GM12878 (cell line): ENCODE results near the gene MRPS27. TPM values are rescaled to one million over a fixed set of nuclear protein-coding genes. Genes with fewer than 3 reads are reported as not detected.

ENCODE experiments used
- ATAC-seq: fragments of 200-7000 bp; cut with Tn5 transposase; 3 replicates; pipeline ENCODE4 v1.9.1; 2020; ENCODE audit warnings: mild to moderate bottlenecking, moderate library complexity
- BruUV-seq: library from RNA; stranded (reverse); fragments of 400-500 nt; replicated peaks from 2 replicates; lab custom pipeline; 2021; lab: Mats Ljungman, UMichigan
- CTCF ChIA-PET: fragments of 300-600 bp; sonication (Branson Sonifier 250); formaldehyde crosslinking; extraction: SDS; loops from one replicate; lab custom pipeline; 2021; ENCODE audit warnings: inconsistent platforms; lab: Yijun Ruan, JAX
- POLR2A ChIA-PET: fragments of 350-600 bp; formaldehyde crosslinking; extraction: SDS; loops from one replicate; lab custom pipeline; 2021; ENCODE audit warnings: inconsistent platforms; lab: Charles Lee
- RAD21 ChIA-PET: fragments of 300-600 bp; sonication (Branson Sonifier 250); formaldehyde crosslinking; loops from one replicate; lab custom pipeline; 2023; ENCODE audit warnings: antibody characterized with exemption; ENCODE audit not compliant: unreplicated experiment; lab: Charles Lee
- SMC1A ChIA-PET: fragments of 300-600 bp; sonication (Branson Sonifier 250); formaldehyde crosslinking; loops from one replicate; lab custom pipeline; 2023; ENCODE audit not compliant: unreplicated experiment, uncharacterized antibody; lab: Charles Lee
- DNase-seq: peaks from one replicate; pipeline ENCODE4 v3.0.0-alpha.2; 2011; ENCODE audit warnings: low read depth, low spot score
- FAIRE-seq: peaks from 3 replicates; lab custom pipeline; 2011; peaks lifted over from hg19 to GRCh38; lab: Jason Lieb, UNC
- H2AFZ ChIP-seq: 2 replicates; pipeline ENCODE4 v1.6.0; 2011; ENCODE audit warnings: low read depth, low read length, control low read depth; ENCODE audit not compliant: control insufficient read depth
- H3K27ac ChIP-seq: 2 replicates; pipeline ENCODE4 v1.5.1; 2011; ENCODE audit warnings: control low read depth; ENCODE audit not compliant: control insufficient read depth, insufficient read depth
- H3K27me3 ChIP-seq, 2 experiments: replicated peaks in 1 of 2; 2 replicates each; pipeline versions ENCODE4 v1.6.0 to v1.6.1; 2011; ENCODE audit warnings: low read length in 1 of 2; ENCODE audit not compliant: control insufficient read depth in 2 of 2, insufficient read depth in 2 of 2
- H3K36me3 ChIP-seq, 2 experiments: 2 replicates each; pipeline ENCODE4 v1.5.1; 2011; ENCODE audit warnings: low read length in 1 of 2; ENCODE audit not compliant: control insufficient read depth in 2 of 2, insufficient read depth in 2 of 2
- H3K4me1 ChIP-seq: 2 replicates; pipeline ENCODE4 v1.6.1; 2011; ENCODE audit warnings: mild to moderate bottlenecking, low read length, moderate library complexity, mixed read lengths; ENCODE audit not compliant: control insufficient read depth, insufficient read depth
- H3K4me2 ChIP-seq: 2 replicates; pipeline ENCODE4 v1.6.0; 2011; ENCODE audit warnings: control low read depth; ENCODE audit not compliant: control insufficient read depth, insufficient read depth
- H3K4me3 ChIP-seq: fragments of 200-600 bp; sonication (generic); 2 replicates; pipeline ENCODE4 v1.5.1; 2016
- H3K79me2 ChIP-seq: 2 replicates; pipeline ENCODE4 v1.6.0; 2011; ENCODE audit warnings: low read length; ENCODE audit not compliant: control insufficient read depth, insufficient read depth
- H3K9ac ChIP-seq: 2 replicates; pipeline ENCODE4 v1.8.0; 2011; ENCODE audit warnings: low read length, control low read depth, mixed read lengths; ENCODE audit not compliant: control insufficient read depth, insufficient read depth
- H3K9me3 ChIP-seq: replicated peaks from 3 replicates; pipeline ENCODE4 v1.5.1; 2011; ENCODE audit warnings: mild to moderate bottlenecking, low read length; ENCODE audit not compliant: control insufficient read depth, insufficient read depth
- H4K20me1 ChIP-seq: 2 replicates; pipeline ENCODE4 v1.6.0; 2011; ENCODE audit not compliant: control insufficient read depth, insufficient read depth
- BACH1 ChIP-seq: fragments of 450-650 bp; IDR thresholded peaks from 2 replicates; pipeline ENCODE4 v1.6.1; 2017; ENCODE audit warnings: mild to moderate bottlenecking, borderline replicate concordance
- CREB1 ChIP-seq: IDR thresholded peaks from 2 replicates; pipeline ENCODE4 v1.6.1; 2012; ENCODE audit warnings: low read depth, mild to moderate bottlenecking, inconsistent platforms
- EED ChIP-seq: sonication (generic); IDR thresholded peaks from 2 replicates; pipeline ENCODE4 v1.6.1; 2016; ENCODE audit warnings: antibody characterized with exemption, low read depth
- ELK1 ChIP-seq: IDR thresholded peaks from 2 replicates; pipeline ENCODE4 v1.6.1; 2012; ENCODE audit warnings: low read depth, low read length, improper control_type of control experiment
- ESRRA ChIP-seq: IDR thresholded peaks from 2 replicates; pipeline ENCODE4 v1.6.1; 2012; ENCODE audit warnings: mild to moderate bottlenecking, low read length, improper control_type of control experiment
- MEF2A ChIP-seq: IDR thresholded peaks from 2 replicates; pipeline ENCODE4 v1.6.1; 2011; ENCODE audit warnings: low read depth, mild to moderate bottlenecking, low read length, moderate library complexity; ENCODE audit not compliant: insufficient read depth
- NFYB ChIP-seq: IDR thresholded peaks from 2 replicates; pipeline ENCODE4 v1.6.1; 2011; ENCODE audit warnings: low read depth, mild to moderate bottlenecking, low read length, improper control_type of control experiment, moderate library complexity; ENCODE audit not compliant: insufficient read depth
- NRF1 ChIP-seq: conservative IDR thresholded peaks from 2 replicates; pipeline ENCODE4 v1.6.1; 2011; ENCODE audit warnings: mild to moderate bottlenecking, low read depth, low read length, improper control_type of control experiment
- POLR2AphosphoS5 ChIP-seq: IDR thresholded peaks from 2 replicates; pipeline ENCODE4 v1.6.1; 2011; ENCODE audit warnings: mild to moderate bottlenecking, low read length, inconsistent platforms
- PRDM15 ChIP-seq: fragments of 450-650 bp; formaldehyde crosslinking; IDR thresholded peaks from 2 replicates; pipeline ENCODE4 v1.4.0; 2020; ENCODE audit warnings: mild to moderate bottlenecking, moderate library complexity
- RAD51 ChIP-seq: fragments of 450-650 bp; IDR thresholded peaks from 2 replicates; pipeline ENCODE4 v1.6.1; 2016; ENCODE audit warnings: moderate library complexity, mild to moderate bottlenecking, inconsistent platforms
- RCOR1 ChIP-seq: conservative IDR thresholded peaks from 2 replicates; pipeline ENCODE4 v1.6.1; 2012; ENCODE audit warnings: low read depth, low read length, improper control_type of control experiment
- SIN3A ChIP-seq: IDR thresholded peaks from 2 replicates; pipeline ENCODE4 v1.6.1; 2012; ENCODE audit warnings: low read depth, low read length, improper control_type of control experiment
- TAF1 ChIP-seq: IDR thresholded peaks from 2 replicates; pipeline ENCODE4 v1.6.1; 2011; ENCODE audit warnings: mild to moderate bottlenecking, low read depth, low read length, borderline replicate concordance
- ZBTB33 ChIP-seq: fragments of 450-650 bp; IDR thresholded peaks from 2 replicates; pipeline ENCODE4 v1.6.1; 2017; ENCODE audit warnings: mild to moderate bottlenecking
- ZNF24 ChIP-seq: fragments of 450-650 bp; IDR thresholded peaks from 2 replicates; pipeline ENCODE4 v1.6.1; 2017; ENCODE audit warnings: antibody characterized with exemption, mild to moderate bottlenecking
- ZNF622 ChIP-seq: fragments of 450-650 bp; IDR thresholded peaks from 2 replicates; pipeline ENCODE4 v1.6.1; 2017; ENCODE audit warnings: mild to moderate bottlenecking, inconsistent platforms
- ZSCAN29 ChIP-seq: fragments of 450-650 bp; IDR thresholded peaks from 2 replicates; pipeline ENCODE4 v1.6.1; 2017; ENCODE audit warnings: mild to moderate bottlenecking, moderate library complexity
- WGBS: methylation state at CpG from one replicate; pipeline ENCODE4 v1.1.6; 2016; ENCODE audit warnings: low lambda C conversion rate; ENCODE audit not compliant: insufficient replicate concordance, insufficient coverage; ENCODE audit errors: missing lambda C conversion rate; 5-methylcytosine and 5-hydroxymethylcytosine counted together
- in situ Hi-C: fragments of 300-500 bp; cut with MboI; formaldehyde crosslinking; loops from 9 replicates; pipeline ENCODE4 v1.14.3; 2018; ENCODE audit warnings: mixed read lengths
- intact Hi-C: fragments of 100-400 bp; cut with micrococcal nuclease; formaldehyde crosslinking; loops from one replicate; pipeline ENCODE4 v1.14.2; 2022; ENCODE audit not compliant: unreplicated experiment
- polyA plus RNA-seq, 11 experiments: library from polyadenylated mRNA; depleted of rRNA in 4 of 11; unstranded in 6 of 11; stranded (reverse) in 5 of 11; fragments of >200 nt; fragmentation: Nextera tagmentation in 4 of 11; fragmentation: Illumina TruSeq in 1 of 11; extraction: Ambion mirVana in 4 of 11; extraction: Trizol in 1 of 11; gene quantifications; 1 replicate in 1 of 11; 2 replicates in 10 of 11; pipeline versions ENCODE4 v1.2.1 to v1.2.3, GENCODE V29; 2011 to 2016; ENCODE audit warnings: inconsistent platforms in 2 of 11, missing spikeins in 2 of 11, low read depth in 1 of 11
- total RNA-seq, 4 experiments: library from RNA; depleted of rRNA in 3 of 4; stranded (reverse); fragments of >200 nt in 3 of 4; fragmentation: Illumina TruSeq in 1 of 4; extraction: Trizol in 1 of 4; gene quantifications; 2 replicates each; pipeline versions ENCODE4 v1.2.1 to v1.2.3, GENCODE V29; 2013 to 2021

Gene MRPS27
- total and polyA plus RNA-seq, 10 of the 15 experiments (the other 5 are each of a cell fraction or from before 2014, with no cell fraction given) = 61.0 to 128 (median 93.0) TPM

- 82% methylated on average over 3 of the region's 3 CpGs for WGBS
Observed at GRCh38 chr5:72271702-72272101, 48.3 kb downstream of the MRPS27 start.

More at GRCh38 chr5:72271702-72272101, 48.3 kb downstream of the MRPS27 start:
- SMC1A ChIA-PET = interaction anchor here (0.7 to 2.8 kb wide), 7 partner anchors 9 to 58 kb away, joined by 3 to 10 read pairs (median 5); no protein-coding TSS in a partner anchor
- no peaks in the 10 kb centered on the region for H3K27me3 ChIP-seq
- CTCF ChIA-PET = interaction anchor here (1.0 to 7.1 kb wide), 9 partner anchors 11 to 127 kb away, joined by 3 to 59 read pairs (median 3); no protein-coding TSS in a partner anchor
- no peak overlapping the region for H3K27ac ChIP-seq
- H3K9ac ChIP-seq = no peak overlapping the region
- no TSS peak for BruUV-seq
- H3K4me1 ChIP-seq = no peaks in the 10 kb centered on the region
- ATAC-seq (no peak), FAIRE-seq (no peak), DNase-seq (no peak)
- no peak for TF ChIP-seq EED
- no peak for TF ChIP-seq POLR2AphosphoS5
- TF ChIP-seq RCOR1 = no peak
- TF ChIP-seq MEF2A = no peak
- TF ChIP-seq BACH1 = no peak
- no peak for TF ChIP-seq NRF1
- no peak for TF ChIP-seq ZNF622
- TF ChIP-seq CREB1 = no peak
- TF ChIP-seq ESRRA = no peak
- no peak for TF ChIP-seq PRDM15 (CRISPR knock-in tag)
- no peak for TF ChIP-seq TAF1
- no peak for TF ChIP-seq ZNF24
- TF ChIP-seq SIN3A = no peak
- TF ChIP-seq ELK1 = no peak
- no peak for TF ChIP-seq ZSCAN29
- no peak for TF ChIP-seq RAD51
- no peak for TF ChIP-seq ZBTB33
- TF ChIP-seq NFYB = no peak
- H3K9me3 ChIP-seq = no peaks in the 10 kb centered on the region; the same call in 2 of the 3 replicates
- no peak overlapping the region for H3K4me2 ChIP-seq
- no peak overlapping the region for H3K4me3 ChIP-seq
- peaks cover 0 to 10% of the 10 kb centered on the region in 2 experiments; a peak in 1 of 4 replicates for H3K36me3 ChIP-seq
- in situ Hi-C loops (no loop called here), intact Hi-C loops (no loop called here)
- H3K79me2 ChIP-seq = no peaks in the 10 kb centered on the region
- RAD21 ChIA-PET = interaction anchor here (1.1 to 1.3 kb wide), 2 partner anchors 9 to 36 kb away, joined by 3 to 5 read pairs; no protein-coding TSS in a partner anchor
- no peak overlapping the region for H2AFZ ChIP-seq
- H4K20me1 ChIP-seq = no peaks in the 10 kb centered on the region
- POLR2A ChIA-PET = interaction anchor here (1.2 to 1.6 kb wide), 2 partner anchors 30 to 37 kb away, joined by 3 read pairs; no protein-coding TSS in a partner anchor
